GM21423 (cell line): ENCODE data around the gene TOX2.

Experiments used
- ATAC-seq: cut with Tn5 transposase; IDR thresholded peaks from one replicate; pipeline ENCODE4 v1.9.1; 2021; ENCODE audit warnings: mild to moderate bottlenecking, moderate library complexity; ENCODE audit not compliant: unreplicated experiment

The TOX2 gene

GRCh38 chr20:43915211-43916072 lies 790 bp downstream of the TOX2 start:
- peak; percentile 22 for ATAC-seq

DNA sequence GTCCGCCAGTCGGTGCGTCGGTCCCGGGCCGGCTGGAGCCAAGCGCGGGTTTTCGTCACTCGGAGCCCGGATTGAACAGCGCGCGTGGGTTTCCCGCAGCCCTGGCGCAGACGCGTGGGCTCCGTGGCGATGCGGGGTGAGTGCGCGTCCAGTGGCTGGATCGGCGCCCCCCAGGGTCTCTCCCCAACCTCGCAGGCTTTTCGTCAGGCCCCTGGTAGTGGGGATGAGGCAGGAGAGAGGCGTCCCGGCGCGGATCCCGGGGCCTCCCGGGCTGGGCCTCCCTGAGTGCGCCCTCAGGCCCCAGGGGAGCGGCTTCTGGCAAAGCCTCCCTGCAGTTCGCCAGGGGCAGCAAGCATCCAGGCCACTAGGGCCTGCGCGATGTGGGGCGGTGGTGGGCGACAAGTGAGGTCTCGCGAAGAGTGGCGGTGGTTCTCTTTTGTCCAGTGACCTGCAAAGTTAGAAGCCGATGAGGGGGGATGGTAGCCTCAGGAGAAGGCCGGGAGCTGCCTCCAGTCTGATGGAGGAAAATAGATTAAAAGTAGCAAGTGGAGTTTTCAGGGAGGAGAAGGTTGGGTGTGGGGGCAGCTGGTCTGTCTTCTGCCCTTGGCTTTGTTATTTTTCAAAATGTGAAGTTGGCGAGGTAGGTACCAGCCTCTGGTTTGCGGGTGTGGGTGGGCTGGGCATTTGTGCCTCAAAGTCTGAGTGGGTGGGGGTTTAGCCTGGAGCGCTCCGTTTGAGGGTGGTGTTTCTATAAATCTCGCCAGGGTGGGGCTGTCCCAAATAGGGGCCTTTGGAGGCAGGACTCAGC lies 1.6 kb downstream of the TOX2 start:
- ATAC-seq = no peak

GRCh38 chr20:43916881-43917371 lies 2.3 kb downstream of the TOX2 start:
- peak; percentile 29 for ATAC-seq

- no peak for ATAC-seq
These were observed 2.7 kb downstream of the TOX2 start for GRCh38 chr20:43917380-43917779.

GRCh38 chr20:43919686-43920403 lies 5.2 kb downstream of the TOX2 start:
- ATAC-seq = no peak

GRCh38 chr20:43920797-43921196 lies 6.1 kb downstream of the TOX2 start:
- ATAC-seq = no peak

DNA sequence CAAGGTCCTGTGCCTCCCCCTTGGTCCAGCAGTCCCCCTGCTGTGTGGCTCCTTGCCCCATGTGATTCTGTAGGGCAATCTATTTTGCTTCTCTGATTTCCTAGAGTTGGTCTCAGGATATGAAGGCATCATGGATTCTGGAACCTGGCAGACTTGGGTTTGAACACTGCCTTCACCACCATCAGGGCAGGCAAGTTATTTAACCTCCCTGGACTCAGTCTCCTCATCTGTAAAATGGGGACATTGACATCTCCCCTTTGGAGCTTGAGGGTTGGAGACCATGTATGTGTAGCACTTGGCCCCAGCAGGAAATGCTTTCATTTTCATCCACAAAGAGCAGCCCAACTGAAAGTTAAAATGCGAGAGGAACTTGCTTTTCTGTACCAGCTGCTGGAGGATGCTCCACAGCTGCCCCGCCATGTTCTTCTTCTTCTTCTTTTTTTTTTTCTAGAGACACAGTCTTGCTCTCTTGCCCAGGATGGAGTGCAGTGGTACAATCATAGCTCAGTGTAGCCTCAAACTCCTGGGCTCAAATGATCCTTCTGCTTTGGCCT lies 6.7 kb downstream of the TOX2 start:
- ATAC-seq = no peak

DNA sequence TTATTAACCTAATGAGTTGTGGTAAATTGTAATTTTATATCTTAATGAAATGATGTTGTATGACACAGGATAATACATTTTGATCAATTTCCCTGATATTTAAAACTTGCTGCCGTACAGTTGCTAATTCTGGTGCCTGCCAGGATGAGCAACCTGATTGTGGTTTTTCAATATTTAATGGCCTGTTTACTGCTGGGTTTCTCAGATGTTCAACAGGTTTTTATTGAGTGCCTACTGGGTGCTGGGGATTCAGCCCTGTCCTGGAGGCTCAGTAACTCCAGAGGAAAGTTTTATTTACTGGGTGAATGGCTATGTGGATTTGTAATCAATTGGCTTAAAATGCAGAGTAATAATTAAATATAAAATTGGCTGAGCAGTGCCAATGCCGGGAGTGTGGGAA lies 8.0 kb downstream of the TOX2 start:
- ATAC-seq = no peak

- no peak for ATAC-seq
These were observed 8.7 kb downstream of the TOX2 start for GRCh38 chr20:43923322-43923721.

DNA sequence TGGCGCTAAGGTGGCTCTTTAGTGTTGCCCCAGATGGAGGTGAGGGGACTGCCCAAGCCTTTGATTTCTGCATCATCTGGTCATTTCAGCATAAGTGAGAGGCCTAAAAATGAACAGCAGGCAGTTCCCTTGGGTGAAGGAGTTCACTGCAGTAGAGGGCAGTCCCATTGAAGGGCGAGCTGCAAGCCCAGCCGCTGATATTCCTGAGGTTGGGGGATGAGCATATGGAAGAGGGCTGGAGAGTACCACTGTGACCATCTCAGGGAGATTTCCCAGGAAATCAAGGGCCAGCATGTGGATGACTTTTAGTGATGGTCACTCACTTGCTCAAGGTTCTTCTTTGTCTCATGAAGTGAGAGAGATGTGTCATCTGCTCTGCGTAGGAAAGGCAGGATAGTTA lies 9.3 kb downstream of the TOX2 start:
- no peak for ATAC-seq

- ATAC-seq = no peak
These were observed 10.6 kb downstream of the TOX2 start for GRCh38 chr20:43925215-43925614.

- no peak for ATAC-seq
These were observed 11.1 kb downstream of the TOX2 start for GRCh38 chr20:43925801-43926200.

GRCh38 chr20:43926287-43927050 lies 11.8 kb downstream of the TOX2 start:
- ATAC-seq = no peak

- no peak for ATAC-seq
These were observed 17.3 kb downstream of the TOX2 start for GRCh38 chr20:43931976-43932375.

- no peak for ATAC-seq
These were observed 20.2 kb downstream of the TOX2 start for GRCh38 chr20:43934833-43935232.

DNA sequence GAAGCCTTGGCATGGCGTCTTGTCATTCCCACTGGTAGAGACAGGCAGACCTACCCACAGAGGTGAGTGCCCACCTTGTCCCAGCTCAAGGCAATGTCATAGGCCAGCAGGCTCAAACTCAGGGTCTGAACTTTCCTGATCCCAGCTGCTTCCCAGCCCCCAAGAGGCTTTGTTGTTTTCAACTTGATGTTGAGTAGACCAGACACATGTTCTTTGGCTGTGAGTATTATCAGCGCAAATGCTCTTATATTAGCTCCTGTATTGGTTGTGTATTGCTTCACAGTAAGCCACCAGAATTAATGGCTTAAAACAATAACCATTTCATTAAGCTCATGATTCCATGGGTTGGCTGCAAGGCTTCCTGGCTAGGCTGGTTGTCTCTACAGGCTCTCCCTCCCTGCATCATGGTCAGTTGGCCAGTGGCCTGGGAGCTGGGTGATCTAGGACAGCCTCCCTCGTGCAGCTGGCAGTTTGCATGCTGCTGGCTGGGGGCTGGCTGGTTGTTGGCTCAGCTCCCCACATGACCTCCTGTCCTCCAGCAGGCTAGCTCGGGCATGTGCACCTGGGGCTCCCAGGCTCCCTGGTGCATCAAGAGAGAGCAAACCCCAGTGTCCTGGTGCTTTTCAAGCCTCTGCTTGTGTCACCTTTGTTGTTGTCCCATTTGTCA lies 21.6 kb downstream of the TOX2 start:
- no peak for ATAC-seq

DNA sequence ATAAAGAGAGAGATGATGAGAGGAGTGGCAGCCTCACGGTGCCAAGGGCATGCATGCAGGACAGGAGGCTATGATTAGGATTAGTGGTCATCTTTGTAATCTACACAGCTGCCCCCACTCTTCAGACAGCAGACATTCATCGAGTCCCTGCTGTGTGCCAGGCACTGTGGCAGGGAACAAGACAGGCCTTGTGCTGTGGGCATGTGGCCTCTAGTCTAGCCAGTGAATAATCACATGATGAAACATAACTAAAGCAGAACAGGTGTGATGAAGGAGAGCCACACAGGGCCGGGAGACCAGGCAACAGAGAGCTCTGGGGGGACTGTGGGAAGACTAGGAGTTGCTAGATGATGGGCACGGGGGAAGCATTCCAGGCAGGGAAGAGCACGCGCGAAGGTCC lies 22.2 kb downstream of the TOX2 start:
- ATAC-seq = no peak

- no peak for ATAC-seq
These were observed 22.9 kb downstream of the TOX2 start for GRCh38 chr20:43937591-43937990.

- no peak for ATAC-seq
These were observed 23.5 kb downstream of the TOX2 start for GRCh38 chr20:43938017-43938655.
